ENCODE results near the gene SPOPL. TPM values are rescaled to one million over a fixed set of nuclear protein-coding genes. Genes with fewer than 3 reads are reported as not detected.
A peak's percentile ranks its signal among the peaks of the same experiment; 100 is the strongest.

Gene SPOPL
- total and polyA plus RNA-seq, 5 donors from 2014 or later: 1.3 to 16.2 (median 2.8) TPM

DNA sequence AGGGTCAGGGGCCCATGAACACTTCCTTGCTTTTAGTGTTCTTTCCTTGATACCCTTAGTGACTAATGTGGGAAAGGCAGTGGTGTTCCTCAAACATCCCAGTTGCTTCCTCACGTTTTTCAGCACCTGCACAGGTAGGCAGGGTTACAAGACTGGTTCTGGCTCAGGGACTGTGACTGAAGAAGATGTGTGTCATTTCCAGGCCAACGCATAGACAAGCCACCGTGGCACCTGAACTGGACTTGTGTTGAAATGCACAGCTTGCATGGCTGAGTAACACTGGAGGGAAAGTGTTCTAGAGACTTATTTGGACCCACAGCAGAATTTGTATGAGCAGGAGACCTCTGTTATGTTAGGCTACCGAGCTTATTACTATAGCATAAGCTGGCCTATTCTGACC, 107.9 kb downstream of the SPOPL start:
- no peaks in the 10 kb centered on the region for H3K9me3 Mint-ChIP-seq
- H3K36me3 ChIP-seq (ENCODE audit: control insufficient read depth, insufficient read depth, low read length): no peaks in the 10 kb centered on the region
- H3K27ac Mint-ChIP-seq: no peak overlapping the region

DNA sequence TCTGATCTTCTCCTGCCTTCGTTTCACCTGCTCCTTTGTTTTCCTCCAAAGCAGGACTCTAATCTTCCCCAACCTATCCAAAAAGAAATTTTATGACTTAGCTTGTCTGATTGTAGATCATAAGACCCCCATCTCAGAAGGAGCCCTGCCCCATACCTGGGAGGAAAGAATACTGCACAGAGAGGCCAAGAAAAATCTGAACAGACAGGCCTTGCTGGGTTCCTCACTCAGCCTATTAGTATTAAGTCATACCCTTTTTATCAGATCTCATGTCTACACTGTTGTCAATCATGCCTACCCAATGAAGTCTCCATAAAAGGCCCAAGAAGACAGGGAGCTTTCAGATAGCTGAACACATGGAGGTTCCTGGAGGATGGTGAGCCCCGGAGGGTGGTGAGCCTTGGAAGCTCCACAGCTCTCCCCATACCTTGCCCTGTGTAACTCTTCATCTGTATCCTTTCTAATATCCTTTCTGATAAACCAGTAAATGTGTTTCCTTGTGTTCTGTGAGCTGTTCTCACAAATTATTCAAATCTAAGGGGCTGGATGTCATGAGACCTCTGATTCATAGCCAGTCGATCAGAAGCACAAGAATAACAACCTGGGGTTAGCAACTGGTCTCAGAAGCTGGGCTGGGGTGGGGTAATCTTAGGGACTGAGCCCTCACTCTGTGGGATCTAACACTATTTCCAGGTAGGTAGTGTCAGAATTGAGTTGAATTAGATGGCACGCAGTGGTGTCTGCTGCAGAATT, 108.8 kb downstream of the SPOPL start:
- ATAC-seq (ENCODE audit: low read depth in 2 of 2) (no peak), DNase-seq (no peak)
- Mint-ChIP-seq H3K36me3 (no peaks in the 10 kb centered on the region), H3K9me3 (peaks cover 0 to 3% (median 0%) of the 10 kb centered on the region in 7 donors), H3K27ac (peak overlapping the region in 1 of 3 donors; percentile 49), H3K27me3 (no peaks in the 10 kb centered on the region), H3K4me3 (no peak overlapping the region), H3K4me1 (no peaks in the 10 kb centered on the region)
- H3K4me1 ChIP-seq (ENCODE audit: control insufficient read depth, insufficient read depth, low read length, poor library complexity, severe bottlenecking): no peaks in the 10 kb centered on the region
- H3K9me3 ChIP-seq (ENCODE audit: control insufficient read depth in 2 of 2, low read length in 2 of 2): no peaks in the 10 kb centered on the region
- H3K27me3 ChIP-seq (ENCODE audit: control insufficient read depth, insufficient read depth, low read length): no peaks in the 10 kb centered on the region
- no peak overlapping the region for H3K27ac ChIP-seq (ENCODE audit: insufficient read depth, low read length, poor library complexity, severe bottlenecking)
- no peak overlapping the region for H3K4me3 ChIP-seq (ENCODE audit: low read depth, low read length)
- no peaks in the 10 kb centered on the region for H3K36me3 ChIP-seq (ENCODE audit: control insufficient read depth, insufficient read depth, low read length)

More for the DNA sequence above, 107.9 kb downstream of the SPOPL start:
- no peak for DNase-seq
- Histone ChIP-seq H3K4me1 (ENCODE audit: control insufficient read depth, insufficient read depth, low read length, poor library complexity, severe bottlenecking) (no peaks in the 10 kb centered on the region), H3K27ac (ENCODE audit: insufficient read depth, low read length, poor library complexity, severe bottlenecking) (no peak overlapping the region), H3K9me3 (ENCODE audit: control insufficient read depth in 2 of 2, low read length in 2 of 2) (no peaks in the 10 kb centered on the region), H3K27me3 (ENCODE audit: control insufficient read depth, insufficient read depth, low read length) (no peaks in the 10 kb centered on the region), H3K4me3 (ENCODE audit: low read depth, low read length) (no peak overlapping the region)
- Mint-ChIP-seq H3K4me1 (no peaks in the 10 kb centered on the region), H3K27me3 (no peaks in the 10 kb centered on the region), H3K4me3 (no peak overlapping the region), H3K36me3 (no peaks in the 10 kb centered on the region)
- no peak for ATAC-seq (ENCODE audit: low read depth in 2 of 2)

DNA sequence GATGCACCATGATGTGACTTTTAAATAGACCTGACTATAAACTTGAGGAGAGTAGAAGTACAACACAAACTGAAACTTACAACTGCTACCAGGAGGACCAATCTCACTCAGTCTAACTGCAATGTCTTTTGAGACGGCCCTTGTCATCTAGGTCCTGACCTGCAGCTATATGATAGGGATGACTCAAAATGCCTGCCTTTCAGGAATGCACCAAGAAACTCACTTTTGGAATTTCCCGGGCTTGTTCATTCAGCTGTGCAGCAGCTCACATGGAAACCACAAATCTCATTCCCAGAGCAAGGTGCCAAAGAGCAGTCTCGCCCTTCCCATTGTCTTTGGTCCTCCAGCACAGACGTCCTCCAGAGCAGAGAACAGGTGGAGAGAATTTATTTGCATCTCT, 113.7 kb downstream of the SPOPL start:
- Mint-ChIP-seq H3K36me3 (no peaks in the 10 kb centered on the region), H3K4me1 (no peaks in the 10 kb centered on the region), H3K9me3 (peaks cover 0 to 3% (median 0%) of the 10 kb centered on the region in 7 donors), H3K4me3 (no peak overlapping the region), H3K27me3 (no peaks in the 10 kb centered on the region), H3K27ac (no peak overlapping the region)
- ATAC-seq (ENCODE audit: low read depth in 2 of 2): no peak
- Histone ChIP-seq H3K36me3 (ENCODE audit: control insufficient read depth, insufficient read depth, low read length) (no peaks in the 10 kb centered on the region), H3K27ac (ENCODE audit: insufficient read depth, low read length, poor library complexity, severe bottlenecking) (no peak overlapping the region), H3K9me3 (ENCODE audit: control insufficient read depth in 2 of 2, low read length in 2 of 2) (no peaks in the 10 kb centered on the region), H3K4me3 (ENCODE audit: low read depth, low read length) (no peak overlapping the region), H3K4me1 (ENCODE audit: control insufficient read depth, insufficient read depth, low read length, poor library complexity, severe bottlenecking) (no peaks in the 10 kb centered on the region), H3K27me3 (ENCODE audit: control insufficient read depth, insufficient read depth, low read length) (no peaks in the 10 kb centered on the region)
- DNase-seq: no peak

DNA sequence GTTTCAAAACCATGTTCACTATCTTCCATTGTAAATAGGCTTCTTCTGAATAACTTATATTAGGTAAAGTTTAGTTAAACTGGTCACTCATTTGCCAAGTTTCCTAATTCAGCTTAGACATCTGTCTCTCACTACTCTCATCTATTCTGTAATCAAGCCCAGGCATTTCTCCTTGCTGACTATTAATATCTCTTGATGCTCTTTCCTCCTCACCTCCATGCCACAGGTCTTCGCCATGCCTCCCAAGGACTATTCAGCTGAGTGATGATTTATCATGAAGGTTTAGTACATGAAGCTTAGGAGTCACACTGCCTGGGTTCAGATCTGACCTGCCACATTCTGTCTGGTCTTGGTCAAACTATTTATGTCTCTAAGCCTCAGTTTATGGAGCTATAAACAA, 115.5 kb downstream of the SPOPL start:
- ATAC-seq (ENCODE audit: low read depth in 2 of 2): no peak
- Histone ChIP-seq H3K4me3 (ENCODE audit: low read depth, low read length) (no peak overlapping the region), H3K27ac (ENCODE audit: insufficient read depth, low read length, poor library complexity, severe bottlenecking) (no peak overlapping the region), H3K4me1 (ENCODE audit: control insufficient read depth, insufficient read depth, low read length, poor library complexity, severe bottlenecking) (no peaks in the 10 kb centered on the region), H3K36me3 (ENCODE audit: control insufficient read depth, insufficient read depth, low read length) (no peaks in the 10 kb centered on the region), H3K27me3 (ENCODE audit: control insufficient read depth, insufficient read depth, low read length) (peaks cover under 1% of the 10 kb centered on the region), H3K9me3 (ENCODE audit: control insufficient read depth in 2 of 2, low read length in 2 of 2) (no peaks in the 10 kb centered on the region)
- Mint-ChIP-seq H3K36me3 (no peaks in the 10 kb centered on the region), H3K9me3 (peaks cover 0 to 3% (median 0%) of the 10 kb centered on the region in 7 donors), H3K4me1 (no peaks in the 10 kb centered on the region), H3K27me3 (no peaks in the 10 kb centered on the region), H3K27ac (no peak overlapping the region), H3K4me3 (no peak overlapping the region)
- DNase-seq: no peak

DNA sequence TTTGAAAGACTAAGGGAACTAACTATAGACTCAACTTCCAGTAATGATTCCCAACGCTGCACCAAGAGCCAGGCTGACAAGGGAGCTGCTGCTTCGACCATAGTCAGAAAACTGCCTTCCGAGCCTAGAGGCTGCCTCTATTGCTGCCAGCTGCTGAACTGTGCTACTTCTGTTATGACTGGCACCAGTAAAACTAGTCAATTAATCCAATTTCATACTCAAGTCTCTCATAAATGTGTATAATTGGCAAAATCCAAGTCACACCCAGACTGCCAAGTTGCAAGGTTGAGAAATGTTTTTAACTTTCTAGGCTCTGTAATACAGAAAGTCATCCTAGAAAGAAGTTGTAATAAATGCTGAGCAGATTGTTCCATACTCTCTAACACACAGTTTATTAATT, 117.4 kb downstream of the SPOPL start:
- H3K27me3 ChIP-seq (ENCODE audit: control insufficient read depth, insufficient read depth, low read length): peaks cover 3% of the 10 kb centered on the region
- DNase-seq: no peak
- Mint-ChIP-seq H3K4me1 (no peaks in the 10 kb centered on the region), H3K9me3 (peaks cover 0 to 3% (median 0%) of the 10 kb centered on the region in 7 donors), H3K36me3 (no peaks in the 10 kb centered on the region), H3K27ac (no peak overlapping the region), H3K27me3 (no peaks in the 10 kb centered on the region), H3K4me3 (no peak overlapping the region)
- H3K4me1 ChIP-seq (ENCODE audit: control insufficient read depth, insufficient read depth, low read length, poor library complexity, severe bottlenecking): no peaks in the 10 kb centered on the region
- no peak overlapping the region for H3K27ac ChIP-seq (ENCODE audit: insufficient read depth, low read length, poor library complexity, severe bottlenecking)
- H3K4me3 ChIP-seq (ENCODE audit: low read depth, low read length): no peak overlapping the region
- H3K9me3 ChIP-seq (ENCODE audit: control insufficient read depth in 2 of 2, low read length in 2 of 2): no peaks in the 10 kb centered on the region
- ATAC-seq (ENCODE audit: low read depth in 2 of 2): no peak
- no peaks in the 10 kb centered on the region for H3K36me3 ChIP-seq (ENCODE audit: control insufficient read depth, insufficient read depth, low read length)

DNA sequence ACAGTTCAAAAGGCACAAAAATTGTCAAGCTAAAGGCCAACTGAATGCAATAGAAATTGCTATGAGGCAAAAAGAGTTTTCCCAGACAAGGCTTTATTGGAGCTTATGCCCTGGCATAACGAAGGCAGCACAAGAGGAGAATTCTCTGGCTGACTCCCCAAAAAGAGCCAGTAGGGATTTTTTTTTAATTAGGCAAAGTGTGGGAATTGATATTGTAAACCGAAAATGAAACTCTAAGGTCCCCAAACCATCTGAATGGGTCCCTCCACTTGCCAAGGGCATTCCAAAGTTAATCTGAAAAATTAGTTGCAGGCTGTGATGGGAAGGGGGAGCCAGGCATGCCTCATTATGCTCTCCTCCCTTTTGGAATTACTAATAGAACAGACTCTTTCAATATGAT, 118.9 kb downstream of the SPOPL start:
- Histone ChIP-seq H3K9me3 (ENCODE audit: control insufficient read depth in 2 of 2, low read length in 2 of 2) (no peaks in the 10 kb centered on the region), H3K4me1 (ENCODE audit: control insufficient read depth, insufficient read depth, low read length, poor library complexity, severe bottlenecking) (no peaks in the 10 kb centered on the region), H3K27me3 (ENCODE audit: control insufficient read depth, insufficient read depth, low read length) (peaks cover 3% of the 10 kb centered on the region), H3K36me3 (ENCODE audit: control insufficient read depth, insufficient read depth, low read length) (no peaks in the 10 kb centered on the region), H3K4me3 (ENCODE audit: low read depth, low read length) (no peak overlapping the region), H3K27ac (ENCODE audit: insufficient read depth, low read length, poor library complexity, severe bottlenecking) (no peak overlapping the region)
- no peak for ATAC-seq (ENCODE audit: low read depth in 2 of 2)
- H3K36me3 Mint-ChIP-seq: no peaks in the 10 kb centered on the region
- DNase-seq: no peak
- H3K9me3 Mint-ChIP-seq: peaks cover 0 to 2% (median 0%) of the 10 kb centered on the region in 7 donors
- H3K4me3 Mint-ChIP-seq: no peak overlapping the region
- H3K4me1 Mint-ChIP-seq: no peaks in the 10 kb centered on the region
- H3K27ac Mint-ChIP-seq: no peak overlapping the region
- H3K27me3 Mint-ChIP-seq: no peaks in the 10 kb centered on the region

DNA sequence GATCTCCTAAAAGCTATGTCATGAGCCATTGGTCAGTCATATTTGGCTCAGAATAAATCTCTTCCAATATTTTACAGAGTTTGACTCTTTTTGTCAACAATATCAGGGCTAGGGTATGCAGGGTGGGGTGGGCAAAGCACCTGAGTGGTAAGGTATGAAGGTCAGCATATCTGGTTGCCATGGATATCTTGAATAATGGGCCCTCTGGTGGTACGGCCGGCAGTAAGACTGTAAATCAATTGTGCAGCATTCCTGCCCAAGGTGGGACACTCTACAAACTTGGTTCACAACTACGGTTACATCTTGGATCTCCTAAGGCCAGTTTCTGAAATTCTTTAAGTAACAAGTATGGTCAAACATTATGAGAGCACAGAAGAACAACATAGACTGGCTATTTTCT, 119.6 kb downstream of the SPOPL start:
- Mint-ChIP-seq H3K27ac (no peak overlapping the region), H3K9me3 (peaks cover 0 to 2% (median 0%) of the 10 kb centered on the region in 7 donors), H3K27me3 (no peaks in the 10 kb centered on the region), H3K4me3 (no peak overlapping the region), H3K4me1 (no peaks in the 10 kb centered on the region), H3K36me3 (no peaks in the 10 kb centered on the region)
- Histone ChIP-seq H3K27me3 (ENCODE audit: control insufficient read depth, insufficient read depth, low read length) (peaks cover 5% of the 10 kb centered on the region), H3K4me1 (ENCODE audit: control insufficient read depth, insufficient read depth, low read length, poor library complexity, severe bottlenecking) (no peaks in the 10 kb centered on the region), H3K4me3 (ENCODE audit: low read depth, low read length) (no peak overlapping the region), H3K36me3 (ENCODE audit: control insufficient read depth, insufficient read depth, low read length) (no peaks in the 10 kb centered on the region), H3K9me3 (ENCODE audit: control insufficient read depth in 2 of 2, low read length in 2 of 2) (no peaks in the 10 kb centered on the region), H3K27ac (ENCODE audit: insufficient read depth, low read length, poor library complexity, severe bottlenecking) (no peak overlapping the region)
- DNase-seq (no peak), ATAC-seq (ENCODE audit: low read depth in 2 of 2) (no peak)

DNA sequence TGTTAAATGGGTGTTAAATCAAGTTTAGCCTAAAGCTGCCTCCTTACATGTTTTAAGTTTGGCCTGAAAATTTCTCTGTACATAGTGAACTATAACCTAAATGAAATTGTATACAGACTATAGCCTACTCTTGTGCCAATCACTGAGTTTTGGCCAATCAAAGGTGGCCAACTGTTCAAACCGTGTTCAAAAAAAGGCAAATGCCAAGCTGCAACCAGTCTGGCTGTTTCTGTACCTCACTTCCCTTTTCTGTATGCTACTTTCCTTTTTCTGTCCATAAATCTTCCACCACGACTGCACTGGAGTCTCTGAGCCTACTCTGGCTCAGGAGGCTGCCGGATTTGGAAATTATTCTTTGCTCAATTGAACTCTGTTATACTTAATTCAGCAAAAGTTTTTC, 121.0 kb downstream of the SPOPL start:
- DNase-seq (no peak), ATAC-seq (ENCODE audit: low read depth in 2 of 2) (no peak)
- H3K4me1 ChIP-seq (ENCODE audit: control insufficient read depth, insufficient read depth, low read length, poor library complexity, severe bottlenecking): no peaks in the 10 kb centered on the region
- no peaks in the 10 kb centered on the region for H3K4me1 Mint-ChIP-seq
- no peak overlapping the region for H3K4me3 Mint-ChIP-seq
- peaks cover 5% of the 10 kb centered on the region for H3K27me3 ChIP-seq (ENCODE audit: control insufficient read depth, insufficient read depth, low read length)
- H3K9me3 ChIP-seq (ENCODE audit: control insufficient read depth in 2 of 2, low read length in 2 of 2): no peaks in the 10 kb centered on the region
- no peaks in the 10 kb centered on the region for H3K36me3 Mint-ChIP-seq
- H3K9me3 Mint-ChIP-seq: peaks cover 0 to 2% (median 0%) of the 10 kb centered on the region in 7 donors
- H3K27ac ChIP-seq (ENCODE audit: insufficient read depth, low read length, poor library complexity, severe bottlenecking): no peak overlapping the region
- no peaks in the 10 kb centered on the region for H3K36me3 ChIP-seq (ENCODE audit: control insufficient read depth, insufficient read depth, low read length)
- H3K4me3 ChIP-seq (ENCODE audit: low read depth, low read length): no peak overlapping the region
- no peaks in the 10 kb centered on the region for H3K27me3 Mint-ChIP-seq
- no peak overlapping the region for H3K27ac Mint-ChIP-seq
